Mucosa of descending colon (tissue), 3 donors: ENCODE data around the gene ZNF385A. TPM values are rescaled to one million over a fixed set of nuclear protein-coding genes. Genes with fewer than 3 reads are reported as not detected.
A peak's percentile ranks its signal among the peaks of the same experiment; 100 is the strongest.

Source experiments
- ATAC-seq: fragments of 200-7000 bp; cut with Tn5 transposase; one replicate; pipeline ENCODE4 v1.9.1; 2020; ENCODE audit warnings: mild to moderate bottlenecking, moderate library complexity
- DNase-seq, 3 donors: peaks; one replicate each; pipeline ENCODE4 v3.0.0-alpha.2; 2020
- H3K36me3 ChIP-seq: fragments of 200-600 bp; one replicate; pipeline ENCODE4 v1.8.0; 2021; ENCODE audit warnings: low read depth, mild to moderate bottlenecking
- H3K4me1 ChIP-seq: fragments of 200-600 bp; one replicate; pipeline ENCODE4 v1.8.0; 2021; ENCODE audit warnings: low read depth, mild to moderate bottlenecking
- H3K4me3 ChIP-seq: fragments of 200-600 bp; one replicate; pipeline ENCODE4 v1.8.0; 2021; ENCODE audit warnings: mild to moderate bottlenecking
- H3K9me3 ChIP-seq: fragments of 200-600 bp; one replicate; pipeline ENCODE4 v1.8.0; 2021; ENCODE audit warnings: mild to moderate bottlenecking
- CTCF ChIP-seq: fragments of 200-600 bp; IDR thresholded peaks from one replicate; pipeline ENCODE4 v1.8.0; 2022; ENCODE audit warnings: antibody characterized with exemption, mild to moderate bottlenecking
- intact Hi-C, 2 donors: fragments of 100-400 bp; cut with DNase I in 1 of 2; cut with micrococcal nuclease in 1 of 2; formaldehyde crosslinking; loops; one replicate each; pipeline versions ENCODE4 v1.11.0 to v1.11.1; 2022; cut with DNase I, micrococcal nuclease
- total RNA-seq, 3 donors: library from RNA; stranded (reverse); fragmentation: NEBNext Ultra II Directional in 2 of 3; extraction: Animal tissue kit (Norgen Biotek cat#: 25700) in 2 of 3; gene quantifications; one replicate each; pipeline versions ENCODE4 v1.2.1 to v1.2.4, GENCODE V29; 2021 to 2023
- donor health status: DM: no; HTN: no; CAD: no; lungs with moderate emphysema.
- donor health status: DM: no; HTN: no; CAD: no.
- donor health status: DM: no; HTN: yes; CAD: no.

Gene ZNF385A
- total RNA-seq, 3 donors from 2014 or later: 3.5 to 15.0 (median 10.4) TPM

GRCh38 chr12:54369597-54370131 lies 14.9 kb downstream of the ZNF385A start:
- intact Hi-C loops: loop anchor here in 1 of 2 donors (10.0 kb wide), 1 partner anchor 145 kb away; no protein-coding TSS in a partner anchor
- DNase-seq (no peak), ATAC-seq (no peak)
- Histone ChIP-seq H3K9me3 (no peaks in the 10 kb centered on the region), H3K4me3 (no peak overlapping the region), H3K36me3 (no peaks in the 10 kb centered on the region), H3K4me1 (peaks cover 16% of the 10 kb centered on the region)
- TF ChIP-seq CTCF: no peak

GRCh38 chr12:54368709-54369596 lies 15.6 kb downstream of the ZNF385A start:
- Histone ChIP-seq H3K4me1 (peaks cover 16% of the 10 kb centered on the region), H3K4me3 (no peak overlapping the region), H3K36me3 (no peaks in the 10 kb centered on the region), H3K9me3 (no peaks in the 10 kb centered on the region)
- peak; percentile 81 for ATAC-seq
- peak; percentile 76 for TF ChIP-seq CTCF
- peak; percentile 90 to 93 (median 91) for DNase-seq
- intact Hi-C loops: loop anchor here in 1 of 2 donors (10.0 kb wide), 1 partner anchor 144 kb away; no protein-coding TSS in a partner anchor

GRCh38 chr12:54368025-54368708 lies 16.4 kb downstream of the ZNF385A start:
- ATAC-seq: no peak

GRCh38 chr12:54364413-54364812 lies 20.1 kb downstream of the ZNF385A start, which contains the start of gene GPR84:
Gene GPR84 (minus strand): TSS chr12:54364486. CDS start chr12:54363851, 635 bp downstream.
- Histone ChIP-seq H3K4me1 (peaks cover 6% of the 10 kb centered on the region), H3K4me3 (no peak within 1 kb of the TSS), H3K9me3 (no peaks in the 10 kb centered on the region), H3K36me3 (no peaks in the 10 kb centered on the region)
- intact Hi-C loops: loop anchor here (5.0 to 10.0 kb wide), 2 partner anchors 72 to 140 kb away; no protein-coding TSS in a partner anchor
- no peak for ATAC-seq
- DNase-seq: no peak
- no peak for TF ChIP-seq CTCF

More at GRCh38 chr12:54368025-54368708, 16.4 kb downstream of the ZNF385A start:
- Histone ChIP-seq H3K4me3 (no peak overlapping the region), H3K9me3 (no peaks in the 10 kb centered on the region), H3K36me3 (no peaks in the 10 kb centered on the region), H3K4me1 (peaks cover 16% of the 10 kb centered on the region)
- TF ChIP-seq CTCF: no peak
- no peak for DNase-seq
- intact Hi-C loops: loop anchor here in 1 of 2 donors (10.0 kb wide), 1 partner anchor 143 kb away; no protein-coding TSS in a partner anchor

GRCh38 chr12:54363618-54364017 lies 20.9 kb downstream of the ZNF385A start:
- intact Hi-C loops: loop anchor here (5.0 to 10.0 kb wide), 2 partner anchors 71 to 139 kb away; no protein-coding TSS in a partner anchor
- Histone ChIP-seq H3K4me3 (no peak overlapping the region), H3K9me3 (no peaks in the 10 kb centered on the region), H3K36me3 (no peaks in the 10 kb centered on the region), H3K4me1 (no peaks in the 10 kb centered on the region)
- no peak for ATAC-seq
- no peak for DNase-seq
- TF ChIP-seq CTCF: no peak
